ENCODE data around the gene RAI14.

- TF ChIP-seq YY1 (IDR thresholded peaks at IDR 0.05; ENCODE audit: insufficient read depth, insufficient read length) (no peak), ZNF274 (IDR thresholded peaks at IDR 0.05; ENCODE audit: low read depth, low read length) (no peak), SUZ12 (IDR thresholded peaks at IDR 0.05; ENCODE audit: extremely low read depth, insufficient read depth, insufficient read length) (no peak)
Observed at GRCh38 chr5:34876275-34876674, 220.1 kb downstream of the RAI14 start.
